T-cell (primary cell): ENCODE data around the gene VN1R5. TPM values are rescaled to one million over a fixed set of nuclear protein-coding genes. Genes with fewer than 3 reads are reported as not detected.
A peak's percentile ranks its signal among the peaks of the same experiment; 100 is the strongest.

Experiments
- ATAC-seq, 4 experiments: fragments of 200-7000 bp in 3 of 4; fragments of 150-1000 bp in 1 of 4; cut with Tn5 transposase; replicated peaks in 1 of 4; 1 replicate in 3 of 4; 2 replicates in 1 of 4; pipeline ENCODE4 v1.10.0; 2021; ENCODE audit warnings: moderate library complexity in 3 of 4, mild to moderate bottlenecking in 2 of 4, moderate number of reproducible peaks in 1 of 4
- CTCF ChIA-PET, 2 donors: fragments of 300-600 bp; sonication (Branson Sonifier 250); formaldehyde crosslinking; loops; one replicate each; lab custom pipeline; 2022; ENCODE audit warnings: antibody characterized with exemption in 2 of 2; lab: Charles Lee
- POLR2A ChIA-PET, 2 donors: fragments of 300-600 bp; sonication (Branson Sonifier 250); formaldehyde crosslinking; loops; one replicate each; lab custom pipeline; 2022; ENCODE audit warnings: antibody characterized with exemption in 2 of 2; lab: Charles Lee
- DNase-seq, 35 experiments: peaks; one replicate each; pipeline versions ENCODE4 v3.0.0 to v3.0.0-alpha.2; 2013 to 2023
- H3K27ac ChIP-seq: one replicate; pipeline ENCODE4 v1.5.1; 2013; ENCODE audit warnings: low read length
- H3K27me3 ChIP-seq, 2 experiments: replicated peaks in 1 of 2; 1 replicate in 1 of 2; 2 replicates in 1 of 2; pipeline versions ENCODE4 v1.6.1 to v1.7.0; 2013; ENCODE audit warnings: low read length in 1 of 2, mixed read lengths in 1 of 2; ENCODE audit not compliant: control insufficient read depth in 2 of 2, insufficient read depth in 2 of 2; ENCODE audit errors: extremely low read depth in 1 of 2
- H3K36me3 ChIP-seq, 2 donors: 1 replicate in 1 of 2; 2 replicates in 1 of 2; pipeline versions ENCODE4 v1.6.1 to v1.7.0; 2013; ENCODE audit warnings: low read length in 1 of 2; ENCODE audit not compliant: control insufficient read depth in 2 of 2, insufficient read depth in 1 of 2; ENCODE audit errors: extremely low read depth in 1 of 2
- H3K4me1 ChIP-seq, 2 experiments: 1 replicate in 1 of 2; 2 replicates in 1 of 2; pipeline versions ENCODE4 v1.6.1 to v1.7.0; 2013; ENCODE audit warnings: low read length in 2 of 2, mixed read lengths in 1 of 2; ENCODE audit not compliant: insufficient read depth in 2 of 2, control insufficient read depth in 1 of 2; ENCODE audit errors: extremely low read depth in 1 of 2
- H3K4me3 ChIP-seq, 2 donors: 1 replicate in 1 of 2; 2 replicates in 1 of 2; pipeline versions ENCODE4 v1.5.1 to v1.7.0; 2013; ENCODE audit warnings: mild to moderate bottlenecking in 2 of 2, low read length in 1 of 2, moderate library complexity in 1 of 2; ENCODE audit not compliant: control insufficient read depth in 1 of 2; ENCODE audit errors: extremely low read depth in 1 of 2
- H3K9me3 ChIP-seq: 2 replicates; pipeline ENCODE4 v1.7.0; 2013
- H3K27ac Mint-ChIP-seq, 2 donors: one replicate each; pipeline ENCODE4 v1.8.0; 2020 to 2021; ENCODE audit warnings: mild to moderate bottlenecking in 2 of 2, mixed read lengths in 2 of 2
- H3K27me3 Mint-ChIP-seq, 2 donors: one replicate each; pipeline ENCODE4 v1.8.0; 2021 to 2022; ENCODE audit warnings: mixed read lengths in 2 of 2
- H3K36me3 Mint-ChIP-seq: one replicate; pipeline ENCODE4 v1.8.0; 2021; ENCODE audit warnings: mixed read lengths
- H3K4me1 Mint-ChIP-seq, 3 donors: one replicate each; pipeline ENCODE4 v1.8.0; 2020 to 2022; ENCODE audit warnings: mixed read lengths in 3 of 3, mild to moderate bottlenecking in 1 of 3
- H3K4me3 Mint-ChIP-seq, 3 donors: one replicate each; pipeline ENCODE4 v1.8.0; 2020 to 2022; ENCODE audit warnings: mild to moderate bottlenecking in 3 of 3, mixed read lengths in 3 of 3, moderate library complexity in 3 of 3
- H3K9me3 Mint-ChIP-seq, 3 donors: one replicate each; pipeline ENCODE4 v1.8.0; 2020 to 2022; ENCODE audit warnings: mixed read lengths in 3 of 3
- WGBS: methylation state at CpG from one replicate; pipeline ENCODE4 v1.1.5; 2013; ENCODE audit warnings: missing lambda C conversion rate; ENCODE audit not compliant: insufficient coverage; 5-methylcytosine and 5-hydroxymethylcytosine counted together
- total RNA-seq, 35 experiments: library from RNA in 6 of 35; stranded (reverse) in 6 of 35; fragments of 120-200 nt in 1 of 35; gene quantifications; one replicate each; pipeline versions ENCODE4 v1.2.1 to v1.2.4 and lab custom pipeline; 2013 to 2026

The VN1R5 gene
- total RNA-seq, 5 donors from 2014 or later (not counting 1 experiment from before 2014, with no cell fraction given): not detected

- H3K27me3 ChIP-seq: peaks cover 0 to 2% of the 10 kb centered on the region in 2 experiments
- no peaks in the 10 kb centered on the region for H3K27me3 Mint-ChIP-seq
- H3K4me3 Mint-ChIP-seq: no peak overlapping the region
- CTCF ChIA-PET: no interaction called here
- peaks cover 0 to 8% (median 4%) of the 10 kb centered on the region in 3 donors for H3K4me1 Mint-ChIP-seq
- no peaks in the 10 kb centered on the region for H3K36me3 ChIP-seq
- no peak for ATAC-seq
- POLR2A ChIA-PET: no interaction called here
- DNase-seq: peak in 1 of 35 experiments; percentile 17
- no peaks in the 10 kb centered on the region for H3K36me3 Mint-ChIP-seq
- no peaks in the 10 kb centered on the region for H3K9me3 ChIP-seq
- no peak overlapping the region for H3K4me3 ChIP-seq
- no peaks in the 10 kb centered on the region for H3K4me1 ChIP-seq
- peaks cover 5 to 16% (median 8%) of the 10 kb centered on the region in 3 donors for H3K9me3 Mint-ChIP-seq
- 80% methylated on average over 1 of the region's 9 CpGs for WGBS
- H3K27ac Mint-ChIP-seq: no peak overlapping the region
- no peak overlapping the region for H3K27ac ChIP-seq
Measured at GRCh38 chr1:247291161-247291560, 35.3 kb downstream of the VN1R5 start.

GRCh38 chr1:247291833-247292561 lies 36.1 kb downstream of the VN1R5 start:
- peak in 1 of 4 experiments; percentile 55 for ATAC-seq
- Mint-ChIP-seq H3K4me3 (no peak overlapping the region), H3K4me1 (peaks cover 0 to 8% (median 4%) of the 10 kb centered on the region in 3 donors), H3K36me3 (no peaks in the 10 kb centered on the region), H3K27ac (no peak overlapping the region), H3K9me3 (peaks cover 2 to 13% (median 8%) of the 10 kb centered on the region in 3 donors), H3K27me3 (no peaks in the 10 kb centered on the region)
- Histone ChIP-seq H3K36me3 (no peaks in the 10 kb centered on the region), H3K4me1 (no peaks in the 10 kb centered on the region), H3K27me3 (peaks cover 0 to 2% of the 10 kb centered on the region in 2 experiments), H3K4me3 (no peak overlapping the region), H3K27ac (no peak overlapping the region), H3K9me3 (no peaks in the 10 kb centered on the region)
- DNase-seq: peak in 1 of 35 experiments; percentile 17
- WGBS: 54% methylated on average over 17 of the region's 17 CpGs
- CTCF ChIA-PET: no interaction called here
- POLR2A ChIA-PET: no interaction called here

GRCh38 chr1:247293047-247293446 lies 37.2 kb downstream of the VN1R5 start:
- Mint-ChIP-seq H3K4me3 (no peak overlapping the region), H3K9me3 (peaks cover 0 to 8% (median 3%) of the 10 kb centered on the region in 3 donors), H3K36me3 (no peaks in the 10 kb centered on the region), H3K27ac (no peak overlapping the region), H3K4me1 (peaks cover 0 to 15% (median 6%) of the 10 kb centered on the region in 3 donors), H3K27me3 (no peaks in the 10 kb centered on the region)
- no peak for ATAC-seq
- POLR2A ChIA-PET: no interaction called here
- peaks cover 0 to 6% of the 10 kb centered on the region in 2 experiments for H3K27me3 ChIP-seq
- no peak overlapping the region for H3K4me3 ChIP-seq
- 86% methylated on average over 6 of the region's 7 CpGs for WGBS
- H3K4me1 ChIP-seq: peaks cover 0 to 6% of the 10 kb centered on the region in 2 experiments
- H3K27ac ChIP-seq: no peak overlapping the region
- no peaks in the 10 kb centered on the region for H3K9me3 ChIP-seq
- CTCF ChIA-PET: no interaction called here
- no peak for DNase-seq
- H3K36me3 ChIP-seq: no peaks in the 10 kb centered on the region

GRCh38 chr1:247294282-247294681 lies 38.4 kb downstream of the VN1R5 start:
- H3K4me1 ChIP-seq: peaks cover 0 to 6% of the 10 kb centered on the region in 2 experiments
- H3K36me3 Mint-ChIP-seq: peaks cover 6% of the 10 kb centered on the region
- no peaks in the 10 kb centered on the region for H3K9me3 ChIP-seq
- H3K4me1 Mint-ChIP-seq: peaks cover 0 to 15% (median 6%) of the 10 kb centered on the region in 3 donors
- CTCF ChIA-PET: no interaction called here
- peaks cover 0 to 6% of the 10 kb centered on the region in 2 experiments for H3K27me3 ChIP-seq
- H3K27ac ChIP-seq: no peak overlapping the region
- no CpG with 5 or more reads among the region's 5 CpGs for WGBS
- H3K4me3 Mint-ChIP-seq: no peak overlapping the region
- H3K36me3 ChIP-seq: no peaks in the 10 kb centered on the region
- ATAC-seq: no peak
- no peak for DNase-seq
- POLR2A ChIA-PET: no interaction called here
- no peaks in the 10 kb centered on the region for H3K27me3 Mint-ChIP-seq
- no peak overlapping the region for H3K4me3 ChIP-seq
- H3K27ac Mint-ChIP-seq: no peak overlapping the region
- peaks cover 0 to 2% (median 0%) of the 10 kb centered on the region in 3 donors for H3K9me3 Mint-ChIP-seq

GRCh38 chr1:247295274-247295684 lies 39.4 kb downstream of the VN1R5 start:
- no peak overlapping the region for H3K27ac Mint-ChIP-seq
- no peaks in the 10 kb centered on the region for H3K9me3 ChIP-seq
- DNase-seq: no peak
- H3K4me3 Mint-ChIP-seq: no peak overlapping the region
- peaks cover 0 to 6% of the 10 kb centered on the region in 2 experiments for H3K4me1 ChIP-seq
- ATAC-seq: no peak
- no peak overlapping the region for H3K27ac ChIP-seq
- ChIA-PET CTCF (no interaction called here), POLR2A (no interaction called here)
- H3K9me3 Mint-ChIP-seq: no peaks in the 10 kb centered on the region
- H3K27me3 ChIP-seq: peaks cover 0 to 6% of the 10 kb centered on the region in 2 experiments
- H3K27me3 Mint-ChIP-seq: no peaks in the 10 kb centered on the region
- H3K4me3 ChIP-seq: no peak overlapping the region
- WGBS: 97% methylated on average over 5 of the region's 6 CpGs
- H3K4me1 Mint-ChIP-seq: peaks cover 0 to 15% (median 6%) of the 10 kb centered on the region in 3 donors
- H3K36me3 Mint-ChIP-seq: peaks cover 9% of the 10 kb centered on the region
- no peaks in the 10 kb centered on the region for H3K36me3 ChIP-seq

GRCh38 chr1:247295746-247296145 lies 39.9 kb downstream of the VN1R5 start:
- CTCF ChIA-PET: no interaction called here
- POLR2A ChIA-PET: no interaction called here
- H3K9me3 ChIP-seq: no peaks in the 10 kb centered on the region
- DNase-seq: no peak
- Mint-ChIP-seq H3K4me1 (peaks cover 0 to 15% (median 6%) of the 10 kb centered on the region in 3 donors), H3K27ac (no peak overlapping the region), H3K27me3 (no peaks in the 10 kb centered on the region), H3K4me3 (no peak overlapping the region), H3K36me3 (peaks cover 9% of the 10 kb centered on the region), H3K9me3 (no peaks in the 10 kb centered on the region)
- WGBS: 100% methylated on average over 3 of the region's 5 CpGs
- no peak overlapping the region for H3K27ac ChIP-seq
- H3K4me3 ChIP-seq: no peak overlapping the region
- H3K4me1 ChIP-seq: peaks cover 0 to 6% of the 10 kb centered on the region in 2 experiments
- H3K36me3 ChIP-seq: no peaks in the 10 kb centered on the region
- peaks cover 0 to 6% of the 10 kb centered on the region in 2 experiments for H3K27me3 ChIP-seq
- no peak for ATAC-seq
